ENCODE measurements around the gene ELOVL5. TPM values are rescaled to one million over a fixed set of nuclear protein-coding genes. Genes with fewer than 3 reads are reported as not detected.

The ELOVL5 gene
- polyA plus RNA-seq, 1 of the 3 experiments (the other 2 are of a cell fraction) = 31.9 TPM

DNA sequence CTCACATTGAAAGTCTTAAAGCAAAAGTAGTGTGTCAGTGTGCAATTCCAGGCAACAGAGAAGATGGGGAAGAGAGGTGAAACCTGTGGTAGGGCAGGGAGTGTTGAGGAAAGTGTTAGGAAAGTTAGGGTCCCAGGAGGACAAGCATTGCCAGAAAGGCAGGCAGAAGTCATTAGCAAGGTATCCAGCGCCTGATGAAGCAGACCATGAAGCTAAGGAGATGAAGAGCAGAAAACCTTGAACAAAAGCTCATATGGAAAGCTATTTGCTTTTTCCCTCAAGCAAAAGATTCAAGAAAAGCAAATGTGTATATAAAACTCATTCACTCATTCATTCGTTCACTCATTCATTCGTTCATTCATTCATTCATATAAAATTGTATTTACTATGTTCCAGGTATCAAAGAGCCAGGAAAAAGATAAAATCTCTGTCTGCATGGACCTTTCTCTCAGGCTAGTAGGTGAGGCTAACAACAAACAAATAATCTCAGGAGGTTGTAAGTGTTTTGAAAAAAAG lies 96.5 kb downstream of the ELOVL5 start (continued):
- no peak for TF ChIP-seq ZBTB33 (IDR thresholded peaks at IDR 0.05; ENCODE audit: borderline replicate concordance, low read depth)

- Histone ChIP-seq H3K27me3 (ENCODE audit: insufficient read depth) (no peaks in the 10 kb centered on the region), H3K4me1 (ENCODE audit: control insufficient read depth in 1 of 2, insufficient read depth in 2 of 2, low read depth in 1 of 2, low read length in 1 of 2) (peaks cover 0 to 3% of the 10 kb centered on the region in 2 experiments; a peak in 1 of 4 replicates), H3K4me2 (no peak overlapping the region), H3K4me3 (ENCODE audit: low read depth in 2 of 2, low read length in 1 of 2) (no peak overlapping the region), H3K9ac (no peak overlapping the region), H2AFZ (ENCODE audit: low read depth) (no peak overlapping the region), H3K79me2 (ENCODE audit: insufficient read depth) (no peaks in the 10 kb centered on the region), H3K9me2 (no peaks in the 10 kb centered on the region), H3K9me3 (no peaks in the 10 kb centered on the region), H3F3A (replicated peaks; ENCODE audit: insufficient read depth) (peaks cover 9% of the 10 kb centered on the region), H4K20me1 (ENCODE audit: insufficient read depth) (no peaks in the 10 kb centered on the region), H3K27ac (ENCODE audit: low read depth in 2 of 2, low read length in 1 of 2) (no peak overlapping the region), H3K36me3 (replicated peaks in 1 of 2; ENCODE audit: control insufficient read depth in 1 of 2, insufficient read depth in 2 of 2, low read length in 1 of 2) (peaks cover 0 to 2% of the 10 kb centered on the region in 2 experiments)
- DNase-seq = no peak
- CTCF ChIA-PET = interaction anchor here (1.2 kb wide), 1 partner anchor 255 kb away, joined by 4 read pairs; no protein-coding TSS in a partner anchor
- POLR2A ChIA-PET = no interaction called here
- 94% methylated on average over 3 of the region's 3 CpGs for WGBS (ENCODE audit: low lambda C conversion rate)
- no peak for TF ChIP-seq NFIC (IDR thresholded peaks at IDR 0.05; ENCODE audit: borderline replicate concordance)
These were observed 97.6 kb downstream of the ELOVL5 start for GRCh38 chr6:53251033-53251672.

- Histone ChIP-seq H3K79me2 (ENCODE audit: insufficient read depth) (no peaks in the 10 kb centered on the region), H3K9me3 (no peaks in the 10 kb centered on the region), H3K9ac (no peak overlapping the region), H3K27me3 (ENCODE audit: insufficient read depth) (no peaks in the 10 kb centered on the region), H3K4me2 (no peak overlapping the region), H3K36me3 (replicated peaks in 1 of 2; ENCODE audit: control insufficient read depth in 1 of 2, insufficient read depth in 2 of 2, low read length in 1 of 2) (no peaks in the 10 kb centered on the region), H3K4me1 (ENCODE audit: control insufficient read depth in 1 of 2, insufficient read depth in 2 of 2, low read depth in 1 of 2, low read length in 1 of 2) (peaks cover 0 to 3% of the 10 kb centered on the region in 2 experiments; a peak in 1 of 4 replicates), H2AFZ (ENCODE audit: low read depth) (no peak overlapping the region), H3K9me2 (no peaks in the 10 kb centered on the region), H4K20me1 (ENCODE audit: insufficient read depth) (no peaks in the 10 kb centered on the region), H3K4me3 (ENCODE audit: low read depth in 2 of 2, low read length in 1 of 2) (no peak overlapping the region), H3K27ac (ENCODE audit: low read depth in 2 of 2, low read length in 1 of 2) (no peak overlapping the region), H3F3A (replicated peaks; ENCODE audit: insufficient read depth) (peaks cover 9% of the 10 kb centered on the region)
- DNase-seq = no peak
- 54% methylated on average over 8 of the region's 8 CpGs for WGBS (ENCODE audit: low lambda C conversion rate)
- TF ChIP-seq ZBTB33 (IDR thresholded peaks at IDR 0.05; ENCODE audit: borderline replicate concordance, low read depth) (no peak), POLR2AphosphoS5 (IDR thresholded peaks at IDR 0.05; ENCODE audit: low read depth, low read length) (no peak), IRF3 (IDR thresholded peaks at IDR 0.05; ENCODE audit: low read depth, low read length) (no peak), RAD21 (IDR thresholded peaks at IDR 0.05; ENCODE audit: low read length) (no peak), MEF2A (IDR thresholded peaks at IDR 0.05; ENCODE audit: borderline replicate concordance, low read depth) (no peak), CHD2 (IDR thresholded peaks at IDR 0.05; ENCODE audit: low read length, partially characterized antibody) (no peak), PBX3 (IDR thresholded peaks at IDR 0.05) (peak; percentile 29; the same call in 1 of the 2 replicates)
- CTCF ChIA-PET = interaction anchor here (1.2 kb wide), 1 partner anchor 254 kb away, joined by 4 read pairs; no protein-coding TSS in a partner anchor
- POLR2A ChIA-PET = no interaction called here
These were observed 98.3 kb downstream of the ELOVL5 start for GRCh38 chr6:53250176-53251032.

All from SK-N-SH (cell line).